GM04503 (cell line): ENCODE results near the gene PBX3.

ENCODE experiments used
- DNase-seq: peaks from one replicate; pipeline ENCODE4 v3.0.0-alpha.2; 2012; ENCODE audit warnings: low read depth

PBX3 gene

GRCh38 chr9:125747053-125747764 lies at the start of gene PBX3:
TSS of gene PBX3 (plus strand) at chr9:125747373.
- no peak for DNase-seq

GRCh38 chr9:125699870-125700269 lies 47.3 kb upstream of the PBX3 start:
- no peak for DNase-seq

GRCh38 chr9:125700791-125701190 lies 46.4 kb upstream of the PBX3 start:
- no peak for DNase-seq

- DNase-seq: peak; percentile 61
Observed at GRCh38 chr9:125701351-125701750, 45.8 kb upstream of the PBX3 start.

GRCh38 chr9:125703662-125704061 lies 43.5 kb upstream of the PBX3 start:
- DNase-seq: no peak

GRCh38 chr9:125705893-125706292 lies 41.3 kb upstream of the PBX3 start:
- DNase-seq: no peak

- peak; percentile 69 for DNase-seq
Observed at GRCh38 chr9:125706651-125707471, 40.3 kb upstream of the PBX3 start, which contains the start of gene MAPKAP1. TSS of gene MAPKAP1 (minus strand) at chr9:125707208. CDS start at chr9:125672574, 34,634 bp downstream.

- DNase-seq: no peak
Observed at GRCh38 chr9:125707472-125707804, 39.7 kb upstream of the PBX3 start.

GRCh38 chr9:125726456-125727132 lies 20.6 kb upstream of the PBX3 start:
- no peak for DNase-seq

GRCh38 chr9:125730168-125730567 lies 17.0 kb upstream of the PBX3 start:
- no peak for DNase-seq

GRCh38 chr9:125732562-125732961 lies 14.6 kb upstream of the PBX3 start:
- DNase-seq: no peak

- no peak for DNase-seq
Observed at GRCh38 chr9:125739436-125739835, 7.7 kb upstream of the PBX3 start.

GRCh38 chr9:125742657-125743056 lies 4.5 kb upstream of the PBX3 start:
- no peak for DNase-seq

- peak; percentile 64 for DNase-seq
Observed at GRCh38 chr9:125743682-125744428, 3.3 kb upstream of the PBX3 start.

- DNase-seq: peak; percentile 80
Observed at GRCh38 chr9:125744616-125745015, 2.6 kb upstream of the PBX3 start.

- DNase-seq: no peak
Observed at GRCh38 chr9:125745018-125745417, 2.2 kb upstream of the PBX3 start.

GRCh38 chr9:125745682-125746016 lies 1.5 kb upstream of the PBX3 start:
- DNase-seq: no peak

GRCh38 chr9:125746017-125746773 lies 978 bp upstream of the PBX3 start:
- peak; percentile 69 for DNase-seq

- no peak for DNase-seq
Observed at GRCh38 chr9:125746774-125747052, 460 bp upstream of the PBX3 start.

GRCh38 chr9:125747765-125748445 lies 732 bp downstream of the PBX3 start:
- no peak for DNase-seq

GRCh38 chr9:125748446-125749099 lies 1.4 kb downstream of the PBX3 start:
- DNase-seq: no peak
